ENCODE measurements around the gene SV2C.

GRCh38 chr5:76356887-76357286, 273.7 kb downstream of the SV2C start:
- no peak for TF ChIP-seq SP1 (IDR thresholded peaks at IDR 0.05)
- TF ChIP-seq HDGF (IDR thresholded peaks at IDR 0.05; ENCODE audit: borderline replicate concordance): no peak
- TF ChIP-seq BHLHE40 (IDR thresholded peaks at IDR 0.05; ENCODE audit: borderline replicate concordance): no peak
- TF ChIP-seq FOXK2 (IDR thresholded peaks at IDR 0.05): no peak
- TF ChIP-seq ARNT (IDR thresholded peaks at IDR 0.05): no peak

All from HEK293T (cell line).